HUES6 (cell line): Measurements from ENCODE around the gene VGF.

ENCODE experiments used
- H3K27ac ChIP-seq: 2 replicates; pipeline ENCODE4 v1.7.0; 2013; ENCODE audit warnings: low read depth, mild to moderate bottlenecking, low read length, inconsistent platforms
- H3K27me3 ChIP-seq: 2 replicates; pipeline ENCODE4 v1.6.1; 2013; ENCODE audit warnings: low read length; ENCODE audit not compliant: control insufficient read depth, insufficient read depth
- H3K36me3 ChIP-seq: 2 replicates; pipeline ENCODE4 v1.6.1; 2013; ENCODE audit warnings: low read length; ENCODE audit not compliant: control insufficient read depth, insufficient read depth
- H3K4me1 ChIP-seq: 2 replicates; pipeline ENCODE4 v1.6.1; 2013; ENCODE audit warnings: low read length; ENCODE audit not compliant: control insufficient read depth, insufficient read depth
- H3K4me3 ChIP-seq: 2 replicates; pipeline ENCODE4 v1.5.1; 2013; ENCODE audit warnings: low read depth, low read length
- H3K9ac ChIP-seq: one replicate; pipeline ENCODE4 v1.6.1; 2013; ENCODE audit warnings: mild to moderate bottlenecking, low read length
- H3K9me3 ChIP-seq: 2 replicates; pipeline ENCODE4 v1.6.1; 2013; ENCODE audit warnings: low read depth, low read length; ENCODE audit not compliant: control insufficient read depth, insufficient read depth

The VGF gene

GRCh38 chr7:101154693-101155102, 10.7 kb downstream of the VGF start:
- Histone ChIP-seq H3K4me3 (peak overlapping the region; percentile 75), H3K9ac (peak overlapping the region; percentile 69), H3K27me3 (peaks cover 3% of the 10 kb centered on the region; the same call in 1 of the 2 replicates), H3K9me3 (no peaks in the 10 kb centered on the region), H3K27ac (peak overlapping the region; percentile 68; the same call in 1 of the 2 replicates), H3K4me1 (peaks cover 29% of the 10 kb centered on the region), H3K36me3 (peaks cover 19% of the 10 kb centered on the region)

GRCh38 chr7:101153969-101154692, 11.2 kb downstream of the VGF start, which contains the start of gene AP1S1:
TSS of gene AP1S1 (plus strand) at chr7:101154476. CDS start at chr7:101154515, 39 bp downstream.
- Histone ChIP-seq H3K4me1 (peaks cover 26% of the 10 kb centered on the region), H3K36me3 (peaks cover 17% of the 10 kb centered on the region), H3K4me3 (peak within 1 kb of the TSS; percentile 75), H3K27me3 (peaks cover 3% of the 10 kb centered on the region; the same call in 1 of the 2 replicates), H3K27ac (peak within 1 kb of the TSS; percentile 68; the same call in 1 of the 2 replicates), H3K9me3 (no peaks in the 10 kb centered on the region), H3K9ac (peak within 1 kb of the TSS; percentile 69)

- Histone ChIP-seq H3K4me3 (no peak overlapping the region), H3K27ac (no peak overlapping the region), H3K4me1 (peaks cover 18% of the 10 kb centered on the region), H3K9ac (no peak overlapping the region), H3K36me3 (0 out of 2 replicates have a peak, but pooled peaks cover 3% of the 10 kb centered on the region), H3K27me3 (peaks cover 3% of the 10 kb centered on the region; the same call in 1 of the 2 replicates), H3K9me3 (no peaks in the 10 kb centered on the region)
Measured at GRCh38 chr7:101151908-101152651, 13.3 kb downstream of the VGF start.

DNA sequence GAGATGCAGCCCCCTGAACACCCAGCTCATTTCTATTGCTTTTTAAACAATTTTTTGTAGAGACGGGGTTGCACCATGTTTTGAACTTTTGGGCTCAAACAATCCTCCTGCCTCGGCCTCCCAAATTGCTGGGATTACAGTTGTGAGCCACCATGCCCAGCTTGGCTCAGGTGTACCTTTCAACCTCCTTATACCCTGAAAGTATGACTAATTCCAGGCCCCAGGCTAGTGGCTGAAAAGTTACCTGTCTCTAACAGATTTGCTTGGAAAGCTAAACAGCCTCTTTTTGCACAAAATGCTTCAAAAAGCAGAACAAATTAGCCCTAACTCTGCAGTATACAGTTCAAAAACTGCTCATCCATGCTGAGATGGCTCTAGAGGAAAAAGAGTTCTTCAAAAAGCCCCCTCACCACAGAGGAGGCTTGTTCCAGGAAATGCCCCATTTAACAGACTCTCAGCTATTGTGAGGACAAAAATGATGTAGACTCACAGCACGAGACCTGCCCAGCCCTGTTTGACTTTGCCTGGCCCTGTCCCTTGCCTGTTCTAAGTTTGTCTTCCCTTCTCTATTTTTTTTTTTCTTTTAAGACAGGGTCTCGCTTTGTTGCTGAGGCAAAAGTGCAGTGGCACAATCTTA, 24.5 kb downstream of the VGF start:
- peaks cover 15% of the 10 kb centered on the region for H3K4me1 ChIP-seq
- peak overlapping the region; percentile 31; the same call in 1 of the 2 replicates for H3K27ac ChIP-seq
- no peaks in the 10 kb centered on the region; the same call in 1 of the 2 replicates for H3K36me3 ChIP-seq
- no peak overlapping the region for H3K4me3 ChIP-seq
- H3K9ac ChIP-seq: no peak overlapping the region
- H3K27me3 ChIP-seq: no peaks in the 10 kb centered on the region
- H3K9me3 ChIP-seq: no peaks in the 10 kb centered on the region

GRCh38 chr7:101140339-101140699, 25.1 kb downstream of the VGF start:
- Histone ChIP-seq H3K27ac (no peak overlapping the region), H3K27me3 (no peaks in the 10 kb centered on the region), H3K4me1 (peaks cover 15% of the 10 kb centered on the region), H3K9me3 (no peaks in the 10 kb centered on the region), H3K4me3 (no peak overlapping the region), H3K36me3 (peaks cover 3% of the 10 kb centered on the region; the same call in 1 of the 2 replicates), H3K9ac (no peak overlapping the region)

- H3K4me3 ChIP-seq: peak overlapping the region; percentile 31; the same call in 1 of the 2 replicates
- H3K27me3 ChIP-seq: no peaks in the 10 kb centered on the region
- no peaks in the 10 kb centered on the region for H3K9me3 ChIP-seq
- H3K4me1 ChIP-seq: peaks cover 29% of the 10 kb centered on the region
- peak overlapping the region; percentile 89 for H3K9ac ChIP-seq
- peaks cover 8% of the 10 kb centered on the region; the same call in 1 of the 2 replicates for H3K36me3 ChIP-seq
- peak overlapping the region; percentile 88 for H3K27ac ChIP-seq
Measured at GRCh38 chr7:101138213-101138870, 27.0 kb downstream of the VGF start.

DNA sequence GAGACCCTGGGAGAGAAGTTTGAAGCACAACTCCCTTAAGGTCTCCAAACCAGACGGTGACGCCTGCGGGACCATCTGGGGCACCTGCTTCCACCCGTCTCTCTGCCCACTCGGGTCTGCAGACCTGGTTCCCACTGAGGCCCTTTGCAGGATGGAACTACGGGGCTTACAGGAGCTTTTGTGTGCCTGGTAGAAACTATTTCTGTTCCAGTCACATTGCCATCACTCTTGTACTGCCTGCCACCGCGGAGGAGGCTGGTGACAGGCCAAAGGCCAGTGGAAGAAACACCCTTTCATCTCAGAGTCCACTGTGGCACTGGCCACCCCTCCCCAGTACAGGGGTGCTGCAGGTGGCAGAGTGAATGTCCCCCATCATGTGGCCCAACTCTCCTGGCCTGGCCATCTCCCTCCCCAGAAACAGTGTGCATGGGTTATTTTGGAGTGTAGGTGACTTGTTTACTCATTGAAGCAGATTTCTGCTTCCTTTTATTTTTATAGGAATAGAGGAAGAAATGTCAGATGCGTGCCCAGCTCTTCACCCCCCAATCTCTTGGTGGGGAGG, 27.6 kb downstream of the VGF start:
- peaks cover 8% of the 10 kb centered on the region; the same call in 1 of the 2 replicates for H3K36me3 ChIP-seq
- H3K27me3 ChIP-seq: no peaks in the 10 kb centered on the region
- peak overlapping the region; percentile 89 for H3K9ac ChIP-seq
- H3K27ac ChIP-seq: peak overlapping the region; percentile 88
- no peaks in the 10 kb centered on the region for H3K9me3 ChIP-seq
- peaks cover 29% of the 10 kb centered on the region for H3K4me1 ChIP-seq
- no peak overlapping the region for H3K4me3 ChIP-seq

- H3K36me3 ChIP-seq: peaks cover 18% of the 10 kb centered on the region; the same call in 1 of the 2 replicates
- no peak overlapping the region for H3K9ac ChIP-seq
- no peak overlapping the region for H3K27ac ChIP-seq
- H3K27me3 ChIP-seq: no peaks in the 10 kb centered on the region
- no peak overlapping the region for H3K4me3 ChIP-seq
- H3K9me3 ChIP-seq: no peaks in the 10 kb centered on the region
- H3K4me1 ChIP-seq: peaks cover 18% of the 10 kb centered on the region
Measured at GRCh38 chr7:101134399-101134980, 30.9 kb downstream of the VGF start.

DNA sequence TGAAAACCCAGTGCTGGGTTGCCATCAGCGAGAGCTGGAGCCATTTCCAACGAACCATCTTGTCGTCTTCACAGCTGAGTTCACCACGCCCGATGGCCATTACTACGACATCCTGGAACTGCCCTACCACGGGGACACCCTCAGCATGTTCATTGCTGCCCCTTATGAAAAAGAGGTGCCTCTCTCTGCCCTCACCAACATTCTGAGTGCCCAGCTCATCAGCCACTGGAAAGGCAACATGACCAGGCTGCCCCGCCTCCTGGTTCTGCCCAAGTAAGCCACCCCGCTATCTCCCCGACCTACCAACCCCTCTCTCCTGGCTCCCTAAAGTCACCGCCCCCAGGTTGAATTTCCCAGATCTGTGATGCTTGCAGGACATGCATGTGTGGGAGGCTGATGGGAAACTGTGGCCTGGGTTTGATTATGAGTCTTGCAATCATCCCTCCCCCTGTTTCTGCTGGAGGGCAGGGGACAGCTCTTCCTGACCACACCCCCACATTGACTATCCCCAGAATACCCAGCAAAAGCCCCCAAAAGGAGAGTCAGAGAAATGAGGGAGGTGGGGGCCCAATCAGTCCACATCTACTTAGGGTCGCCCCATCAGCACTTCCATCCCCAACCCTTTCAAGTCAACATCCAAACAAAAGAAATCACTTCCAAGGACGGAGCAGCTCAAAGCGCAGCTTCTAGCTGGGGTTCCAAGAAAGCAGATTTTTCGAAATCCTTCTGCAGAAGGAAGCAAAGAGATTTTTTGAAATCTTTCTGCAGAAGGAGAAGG, 31.6 kb downstream of the VGF start:
- Histone ChIP-seq H3K9ac (no peak overlapping the region), H3K4me3 (no peak overlapping the region), H3K27me3 (no peaks in the 10 kb centered on the region), H3K36me3 (peaks cover 18% of the 10 kb centered on the region; the same call in 1 of the 2 replicates), H3K9me3 (no peaks in the 10 kb centered on the region), H3K27ac (no peak overlapping the region), H3K4me1 (peaks cover 18% of the 10 kb centered on the region)
